GM21526 (cell line): ENCODE results near the gene NPTN.
"Not testable (repeated sequence)": the region's sequence is repeated elsewhere in the genome, so short reads cannot be mapped to it uniquely, and the experiment has no call there.

Experiments used
- ATAC-seq: cut with Tn5 transposase; IDR thresholded peaks from one replicate; pipeline ENCODE4 v1.9.1; 2021; ENCODE audit warnings: moderate library complexity; ENCODE audit not compliant: unreplicated experiment, low FRiP score

Gene NPTN

GRCh38 chr15:73633111-73633990 is at the start of gene NPTN:
NPTN (minus strand) TSS chr15:73633389; CDS start chr15:73633215, 174 bp downstream.
- ATAC-seq: peak; percentile 83

DNA sequence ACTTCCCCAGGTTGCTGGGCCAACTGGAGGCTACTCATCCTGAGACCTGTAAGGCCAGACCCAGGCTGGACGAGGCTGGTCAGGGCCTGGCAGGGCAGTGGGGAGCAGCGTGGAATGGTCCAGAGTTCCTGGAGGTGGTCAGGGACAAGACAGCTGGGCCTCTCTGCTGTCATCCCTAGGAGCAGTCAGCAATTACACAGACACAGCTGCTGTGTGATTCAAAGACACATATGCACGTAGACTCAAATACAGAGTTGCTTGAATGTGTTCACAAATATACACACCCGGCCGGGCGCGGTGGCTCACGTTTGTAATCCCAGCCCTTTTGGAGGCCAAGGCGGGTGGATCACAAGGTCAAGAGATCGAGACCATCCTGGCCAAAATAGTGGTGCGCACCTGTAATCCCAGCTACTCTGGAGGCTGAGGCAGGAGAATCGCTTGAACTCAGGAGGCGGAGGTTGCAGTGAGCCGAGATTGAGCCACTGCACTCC is 49.5 kb upstream of the NPTN start:
- ATAC-seq: no peak

DNA sequence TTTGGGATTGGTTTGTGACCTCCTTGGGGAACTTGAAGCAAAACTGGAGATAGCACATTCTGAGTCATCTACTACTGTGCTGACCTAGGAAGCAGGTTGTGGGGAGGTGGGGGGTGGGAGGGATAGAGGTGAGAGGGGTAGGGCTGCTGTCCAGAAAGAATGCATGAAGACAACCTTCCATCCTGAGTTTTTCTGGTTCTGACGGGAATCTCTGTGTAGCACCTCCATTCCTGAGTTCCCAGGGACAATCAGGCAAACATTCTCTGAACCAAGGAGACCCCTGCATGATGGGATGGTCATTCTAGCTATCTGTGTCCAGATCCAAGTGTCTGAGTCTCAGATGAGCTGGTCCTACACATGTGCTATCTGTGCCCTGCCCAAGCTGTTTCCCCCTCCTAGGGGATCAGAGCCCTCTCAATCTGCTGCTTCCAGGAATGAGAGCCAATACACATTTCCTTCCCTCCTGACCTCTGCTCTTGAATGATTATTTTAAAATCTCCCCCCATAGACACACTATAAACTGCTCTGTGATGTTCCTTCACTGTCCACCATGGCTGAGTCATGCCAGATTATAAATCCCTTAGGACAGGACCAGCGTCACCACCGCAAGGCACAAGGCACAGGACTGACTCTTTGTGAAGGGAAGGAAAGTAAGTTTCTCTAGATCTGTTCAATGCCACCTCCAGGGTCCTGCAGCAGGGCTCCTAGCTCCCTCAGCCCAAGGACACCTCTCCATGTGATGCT is 48.8 kb upstream of the NPTN start:
- ATAC-seq: no peak

- no peak for ATAC-seq
These were observed 47.9 kb upstream of the NPTN start for GRCh38 chr15:73681063-73681462.

DNA sequence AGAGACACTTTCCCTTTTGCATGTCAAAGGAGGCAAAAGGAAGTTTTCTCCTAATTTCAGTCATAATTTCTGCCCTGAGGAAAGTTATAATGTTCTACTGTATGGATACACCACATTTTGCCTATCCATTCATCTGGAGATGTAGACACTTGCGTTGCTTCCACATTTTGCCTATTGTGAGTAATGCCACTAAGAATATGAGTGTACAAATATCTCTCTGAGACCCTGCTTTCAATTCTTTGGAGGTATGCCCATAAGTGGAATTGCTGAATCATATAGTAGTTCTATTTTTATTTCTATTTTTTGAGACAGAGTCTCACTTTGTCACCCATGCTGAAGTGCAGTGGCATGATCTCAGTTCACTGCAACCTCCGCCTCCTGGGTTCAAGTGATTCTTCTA is 47.4 kb upstream of the NPTN start:
- no peak for ATAC-seq

GRCh38 chr15:73679964-73680363 is 46.8 kb upstream of the NPTN start:
- ATAC-seq: no peak

- no peak for ATAC-seq
These were observed 46.0 kb upstream of the NPTN start for GRCh38 chr15:73679180-73679579.

GRCh38 chr15:73678498-73678897 is 45.3 kb upstream of the NPTN start:
- ATAC-seq: no peak

GRCh38 chr15:73677733-73678132 is 44.5 kb upstream of the NPTN start:
- no peak for ATAC-seq

- no peak for ATAC-seq
These were observed 44.0 kb upstream of the NPTN start for GRCh38 chr15:73677146-73677607.

DNA sequence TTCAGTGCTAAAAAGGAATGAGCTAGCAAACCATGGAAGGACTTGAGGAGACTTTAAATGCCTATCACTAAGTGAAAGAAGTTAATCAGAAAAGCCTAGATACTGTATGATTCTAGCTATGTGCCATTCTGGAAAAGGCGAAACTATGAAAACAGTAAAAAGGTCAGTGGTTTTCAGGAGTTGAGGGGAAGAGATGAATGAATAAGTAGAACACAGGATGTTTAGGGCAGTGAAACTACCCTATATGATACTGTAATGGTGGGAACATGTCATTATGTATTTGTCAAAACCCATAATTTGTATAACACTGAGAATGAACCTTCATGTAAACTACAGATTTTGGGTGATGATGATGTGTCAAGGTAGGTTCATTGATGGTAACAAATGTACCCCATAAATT is 41.4 kb upstream of the NPTN start:
- ATAC-seq: no peak

DNA sequence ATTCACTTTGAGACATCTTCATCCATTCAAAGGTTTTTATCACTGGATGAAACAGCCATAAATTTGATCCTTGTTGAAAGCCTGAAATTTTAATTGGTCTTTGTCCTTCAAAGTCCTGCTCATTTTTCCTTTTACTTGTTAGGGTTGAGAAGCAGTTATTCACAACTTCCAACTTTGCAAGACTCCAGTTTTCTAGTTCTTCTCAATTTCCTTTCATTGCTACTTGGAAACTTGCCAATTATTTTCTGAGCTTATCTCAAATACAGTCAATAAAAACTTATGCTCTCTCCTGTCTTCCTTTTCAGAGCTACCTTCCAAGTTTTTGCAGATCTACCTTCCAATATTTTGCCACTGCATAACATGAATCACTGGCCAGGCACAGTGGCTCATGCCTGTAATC is 27.3 kb upstream of the NPTN start:
- no peak for ATAC-seq

DNA sequence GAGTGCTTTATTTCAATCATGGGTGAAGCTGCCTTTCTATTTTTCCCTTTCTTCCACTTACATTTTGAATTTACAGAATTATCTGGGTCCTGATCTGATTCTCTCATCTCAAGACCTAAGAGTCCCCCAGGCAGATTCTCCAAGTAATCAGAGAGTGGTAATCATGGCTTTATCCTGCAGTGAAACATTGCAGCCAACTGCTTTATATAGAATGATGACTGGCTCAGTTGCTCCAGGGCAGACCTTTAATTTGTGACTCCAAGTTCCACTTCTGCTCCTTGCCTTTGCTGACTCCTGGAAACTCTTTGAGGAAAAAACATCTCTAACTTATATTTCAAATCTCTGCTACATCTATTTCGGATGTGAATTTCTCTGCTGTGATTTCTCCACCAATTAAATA is 25.5 kb upstream of the NPTN start:
- ATAC-seq: no peak

DNA sequence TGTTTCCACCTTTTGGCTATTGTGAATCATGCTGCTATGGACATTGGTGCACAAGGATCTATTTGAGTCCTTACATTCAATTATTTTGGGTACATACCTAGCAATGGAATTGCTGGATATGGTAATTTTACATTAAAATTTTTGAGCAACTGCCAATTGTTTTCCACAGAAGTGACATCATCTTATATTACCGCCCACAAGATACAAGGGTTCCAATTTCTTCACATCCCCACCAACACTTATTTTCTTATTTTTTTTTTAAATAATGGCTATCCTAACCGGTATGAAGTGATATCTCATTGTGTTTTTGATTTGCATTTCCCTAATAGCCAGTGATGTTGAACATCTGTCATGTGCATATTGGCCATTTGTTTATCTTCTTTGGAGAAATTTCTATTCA is 22.5 kb upstream of the NPTN start:
- no peak for ATAC-seq

- ATAC-seq: no peak
These were observed 21.5 kb upstream of the NPTN start for GRCh38 chr15:73654659-73655058.

DNA sequence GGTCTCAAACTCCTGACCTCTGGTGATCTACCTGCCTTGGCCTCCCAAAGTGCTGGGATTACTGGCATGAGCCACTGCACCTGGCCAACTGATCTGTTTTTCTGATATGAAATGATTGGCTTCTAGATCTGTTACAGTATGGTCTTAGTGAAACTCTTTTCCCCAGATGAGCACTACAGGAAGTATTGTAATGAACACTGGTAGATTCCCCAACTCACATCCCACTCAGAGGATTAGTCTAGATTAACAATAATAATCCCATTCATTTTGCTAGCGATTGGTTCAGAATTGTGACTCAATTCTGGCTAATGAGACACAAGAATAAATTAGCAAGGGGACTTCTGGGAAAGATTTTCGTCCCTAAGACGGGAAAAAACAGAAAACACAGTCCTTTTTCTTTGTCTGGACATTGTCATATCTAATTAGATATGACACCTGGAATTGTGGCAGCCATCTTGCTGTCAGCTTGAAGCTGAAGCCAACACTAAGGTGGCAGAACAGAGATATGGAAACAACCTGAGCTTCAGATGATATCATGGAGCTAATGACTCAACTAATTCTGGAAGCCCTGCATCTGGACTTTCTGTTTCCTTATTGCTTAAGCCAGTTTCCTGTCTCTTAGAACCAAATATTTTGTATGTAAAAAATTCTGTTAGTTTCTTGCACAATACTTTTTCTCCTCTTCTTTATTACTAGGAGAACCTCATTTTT is 17.4 kb upstream of the NPTN start:
- ATAC-seq: no peak

DNA sequence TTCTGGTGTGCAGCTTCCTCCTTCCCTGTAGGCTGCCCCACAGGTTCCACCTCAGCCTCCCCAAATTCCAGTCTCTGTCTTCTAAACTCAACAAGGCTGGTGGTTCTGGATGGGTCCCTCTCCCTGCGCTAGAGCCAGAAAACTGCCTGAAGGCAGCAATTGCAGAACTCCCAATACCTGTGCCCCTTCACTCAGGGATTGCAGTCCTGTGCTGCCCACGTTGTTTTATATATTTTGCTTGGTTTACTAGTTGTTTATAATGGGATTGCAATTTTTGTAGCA is 14.8 kb upstream of the NPTN start:
- ATAC-seq: no peak

GRCh38 chr15:73647259-73648013 is 14.2 kb upstream of the NPTN start:
- no peak for ATAC-seq

DNA sequence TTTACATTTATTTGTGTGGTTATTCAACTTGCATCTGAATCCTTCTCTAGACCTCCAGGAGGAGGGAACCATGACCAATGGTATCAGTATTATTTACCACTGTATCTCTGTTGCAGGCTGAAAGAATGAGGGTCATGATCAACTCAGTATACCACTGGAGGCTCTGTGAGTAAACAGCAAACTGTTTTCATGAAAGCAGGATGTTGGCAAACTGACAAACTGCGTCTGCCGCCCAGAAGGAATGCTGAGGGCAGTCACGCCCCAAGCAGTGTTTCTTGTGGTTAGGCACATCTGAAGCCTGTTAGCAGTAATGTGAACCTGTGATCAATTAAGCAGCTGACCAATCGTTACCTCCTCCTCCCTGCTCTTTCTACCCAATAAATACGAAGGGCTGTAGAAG is 6.3 kb upstream of the NPTN start:
- ATAC-seq: not testable (repeated sequence)

- ATAC-seq: no peak
These were observed 4.3 kb upstream of the NPTN start for GRCh38 chr15:73637527-73637926.
